NCI-H524 treated with DMSO at 0.1 percent for 48 hours (cell line): ENCODE results near the gene IL11RA.

Experiments
- DNase-seq: peaks from one replicate; lab custom pipeline; 2025; lab: John Stamatoyannopoulos, UW

Gene IL11RA

GRCh38 chr9:34651876-34652601 is at the start of gene IL11RA:
IL11RA (plus strand) TSS chr9:34652185; CDS start chr9:34655218, 3,033 bp downstream.
- no peak for DNase-seq

DNA sequence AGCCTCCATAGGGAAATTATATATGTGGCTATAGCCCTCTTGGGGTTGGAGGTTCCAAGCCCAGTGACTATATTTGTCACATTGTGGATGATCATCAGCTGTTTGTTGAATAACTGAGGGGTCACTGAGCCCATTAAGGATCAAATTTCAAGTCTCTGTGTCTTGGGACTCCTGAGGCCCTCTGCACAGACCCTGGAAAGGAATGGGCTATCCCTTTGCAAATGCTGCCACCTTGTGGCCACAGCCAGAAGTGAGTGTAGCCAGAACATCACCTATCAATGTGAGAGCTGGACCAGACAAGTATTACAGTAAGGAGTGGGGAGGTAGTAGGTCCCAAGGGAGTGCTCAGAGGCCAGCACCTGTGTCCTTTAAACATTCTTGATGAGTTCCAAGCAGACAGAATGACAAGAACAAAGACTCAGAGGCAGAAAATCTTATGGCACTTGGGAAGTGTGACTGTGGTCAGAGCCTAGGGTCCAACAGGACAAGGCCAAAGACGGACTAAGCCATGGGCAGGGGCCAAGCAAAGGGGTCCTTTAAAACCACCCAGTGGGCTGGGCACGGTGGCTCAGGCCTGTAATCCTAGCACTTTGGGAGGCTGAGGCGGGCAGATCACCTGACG is 48.3 kb upstream of the IL11RA start:
- peak; percentile 41 for DNase-seq

GRCh38 chr9:34606190-34606589 is 45.8 kb upstream of the IL11RA start:
- no peak for DNase-seq

- no peak for DNase-seq
Observed at GRCh38 chr9:34606905-34607304, 45.1 kb upstream of the IL11RA start.

DNA sequence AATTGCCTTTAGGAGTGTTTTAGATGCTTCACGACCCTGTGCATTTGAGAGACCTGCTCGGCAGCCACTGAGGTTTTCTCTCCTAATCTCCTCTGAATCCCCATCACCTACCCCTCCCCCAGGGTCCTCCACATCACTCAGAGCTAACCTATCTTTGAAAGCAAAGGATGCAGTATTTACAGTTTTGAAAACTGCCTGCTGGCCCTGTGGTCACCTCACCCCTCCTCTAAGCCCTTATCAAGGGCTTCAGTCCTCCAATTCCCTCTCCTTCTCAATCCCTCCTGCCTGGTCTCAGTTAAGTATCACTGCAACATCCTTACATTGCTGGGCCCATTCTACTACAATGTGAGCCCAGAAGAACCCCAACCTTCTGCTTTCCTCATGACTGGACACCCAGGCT is 44.7 kb upstream of the IL11RA start:
- DNase-seq, result no peak

DNA sequence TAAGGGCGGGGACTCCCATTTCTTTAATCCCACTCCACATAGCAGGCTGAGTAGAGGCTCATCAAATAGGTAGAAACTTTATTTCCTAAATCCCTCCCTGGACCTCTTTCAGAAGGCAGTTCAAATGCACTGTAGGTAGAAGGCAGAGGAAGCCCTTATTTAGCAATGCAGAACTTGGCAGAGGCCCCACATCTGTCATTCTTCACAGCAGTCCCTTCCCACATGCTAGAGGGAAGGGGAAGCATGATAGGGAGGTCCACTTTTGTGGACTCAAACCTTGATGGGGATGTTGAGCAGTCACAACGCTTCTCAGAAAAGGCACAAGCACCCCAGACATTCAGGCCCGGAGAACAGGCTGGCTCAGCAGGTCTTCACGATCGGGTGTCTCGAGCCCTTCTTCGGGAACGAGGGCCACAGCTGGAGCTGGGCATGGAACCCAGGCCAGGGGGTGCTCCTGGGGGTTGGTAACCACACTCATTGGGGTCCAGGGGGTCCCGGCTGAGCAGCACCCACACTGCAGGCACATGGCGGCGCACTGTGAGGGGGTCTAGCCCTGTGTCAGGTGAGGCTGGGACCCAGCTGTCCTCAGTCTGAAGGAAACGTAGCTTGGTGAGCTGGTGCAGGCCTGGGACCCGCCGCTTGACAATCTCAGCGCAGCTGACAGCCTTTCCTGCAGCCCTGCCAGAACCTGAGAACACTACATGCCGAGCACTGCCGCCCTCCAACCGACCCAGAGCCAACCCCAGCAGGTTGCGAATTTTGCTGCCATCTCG is 41.4 kb upstream of the IL11RA start:
- DNase-seq, result no peak

DNA sequence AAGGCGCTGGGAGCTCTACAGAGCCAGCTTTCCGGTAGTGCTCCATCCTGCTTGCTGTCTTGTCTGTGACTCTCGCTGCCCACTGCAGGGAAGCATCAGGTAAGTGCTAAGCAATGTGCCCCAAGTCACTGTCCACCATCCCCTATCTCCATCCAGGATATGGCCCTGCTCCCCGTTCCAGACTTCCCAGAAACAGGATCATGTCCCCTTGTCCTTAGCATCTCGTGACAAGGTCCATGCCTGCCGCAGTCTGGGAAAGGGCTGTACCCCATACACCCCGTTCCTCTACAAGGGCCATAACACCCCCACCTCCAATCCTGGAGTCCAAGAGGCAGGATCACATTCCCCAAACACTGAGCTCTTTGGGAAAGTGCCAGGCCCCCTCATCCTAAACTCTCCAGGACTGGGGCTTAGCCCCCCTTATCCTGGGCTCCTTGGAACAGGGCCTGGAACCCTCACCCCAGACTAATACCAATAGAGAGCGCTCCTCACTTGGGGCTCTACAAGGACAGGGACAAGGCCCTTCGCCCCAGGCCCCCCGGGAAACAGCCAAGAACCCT is 40.7 kb upstream of the IL11RA start:
- DNase-seq, result no peak

- DNase-seq, result no peak
Observed at GRCh38 chr9:34611811-34612787, 39.9 kb upstream of the IL11RA start, which contains the start of gene RPP25L. RPP25L (minus strand) TSS chr9:34612097; CDS start chr9:34611296, 801 bp downstream.

- no peak for DNase-seq
Observed at GRCh38 chr9:34612788-34613390, 39.1 kb upstream of the IL11RA start.

DNA sequence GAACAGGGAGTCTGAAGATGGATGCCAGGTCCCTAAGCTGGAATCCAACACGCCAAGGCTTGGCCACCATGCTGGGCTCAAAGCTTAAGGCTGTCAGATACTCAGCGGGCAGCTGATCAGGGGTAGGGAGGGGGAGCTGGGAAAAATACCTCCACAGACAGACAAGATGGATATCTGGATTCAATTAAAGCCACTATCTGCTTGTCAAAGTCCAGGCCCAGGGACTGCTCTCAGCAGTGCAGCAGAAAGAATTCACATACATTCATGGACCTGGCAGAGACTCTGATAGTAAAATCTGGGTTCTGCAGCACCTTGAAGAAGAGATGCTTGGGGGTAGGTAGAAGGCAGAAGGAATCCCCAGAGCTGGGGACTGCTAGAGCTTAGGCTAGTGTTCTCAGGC is 36.9 kb upstream of the IL11RA start:
- DNase-seq, result no peak

GRCh38 chr9:34620061-34620994 is 31.7 kb upstream of the IL11RA start, which contains the start of gene DCTN3:
DCTN3 (minus strand) TSS chr9:34620495; CDS start chr9:34620464, 31 bp downstream.
- DNase-seq, result peak; percentile 62

DNA sequence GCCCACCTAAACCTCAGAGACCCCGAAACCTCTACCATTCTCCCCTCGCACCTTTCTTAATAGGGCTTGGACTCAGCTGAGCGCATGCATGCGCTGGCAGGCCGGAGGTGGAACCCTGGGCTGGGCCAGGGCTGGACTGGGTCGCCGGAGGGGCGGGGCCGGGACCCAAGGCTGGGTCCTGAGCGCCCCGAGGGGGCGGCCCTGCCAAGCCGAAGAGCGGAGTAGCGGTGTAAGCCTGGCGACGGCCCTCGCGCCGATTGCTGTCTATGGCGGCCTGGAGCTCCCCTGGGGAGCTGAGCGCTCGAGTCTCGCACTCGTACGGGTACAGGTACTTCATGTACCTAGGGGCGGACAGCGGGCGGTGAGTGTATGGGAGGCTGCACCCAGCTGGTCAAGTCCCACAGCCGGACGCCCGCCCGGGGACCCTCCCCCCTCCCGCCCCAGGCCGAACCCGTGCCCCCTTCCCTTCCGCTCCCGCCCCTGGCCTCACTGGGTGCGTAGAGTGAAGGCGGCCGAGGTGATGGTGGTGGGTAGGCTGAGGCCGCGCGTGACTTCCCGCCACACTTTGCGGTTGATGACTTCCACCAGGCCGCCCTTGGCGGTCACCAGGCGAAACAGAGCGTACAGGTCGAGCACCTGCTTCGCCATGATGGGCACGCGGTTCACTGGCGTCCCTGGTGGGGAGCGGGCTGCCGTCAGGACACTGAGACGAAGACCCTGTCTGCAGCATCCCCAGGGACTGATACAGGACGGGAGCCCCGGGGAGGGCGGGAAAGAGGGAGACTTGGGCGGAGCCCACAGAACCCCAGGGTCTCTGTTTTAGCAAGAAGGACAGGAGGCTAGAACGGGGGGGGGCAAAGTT is 28.4 kb upstream of the IL11RA start:
- no peak for DNase-seq

- no peak for DNase-seq
Observed at GRCh38 chr9:34624475-34625185, 27.4 kb upstream of the IL11RA start.

DNA sequence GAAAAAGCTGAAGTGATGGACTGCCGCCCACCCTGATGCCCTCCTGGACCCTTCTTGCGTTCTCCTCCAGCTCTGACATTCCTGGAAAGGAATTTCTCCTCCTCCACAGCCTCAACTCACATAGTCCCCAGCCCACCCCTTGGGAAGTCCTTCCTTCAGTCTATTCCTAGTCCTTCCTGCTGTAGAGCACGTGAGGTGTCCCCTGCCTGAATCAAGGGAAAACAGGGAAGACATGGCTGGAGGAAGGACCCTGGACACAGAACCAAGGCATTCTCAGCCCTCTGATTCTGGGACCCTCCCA is 26.8 kb upstream of the IL11RA start:
- no peak for DNase-seq

GRCh38 chr9:34627716-34628655 is 24.0 kb upstream of the IL11RA start:
- DNase-seq, result no peak

- DNase-seq, result no peak
Observed at GRCh38 chr9:34628656-34629490, 23.1 kb upstream of the IL11RA start, which contains the start of gene ARID3C. ARID3C (minus strand) TSS chr9:34629066; CDS start chr9:34628014, 1,052 bp downstream.
